Superior temporal gyrus (tissue), 1 donor: Measurements from ENCODE around the gene SULF2.
A peak's percentile ranks its signal among the peaks of the same experiment; 100 is the strongest.

Experiments used
- DNase-seq: peaks from one replicate; pipeline ENCODE4 v3.0.0-alpha.2; 2016; ENCODE audit errors: extremely low spot score

Gene SULF2

GRCh38 chr20:47784599-47785310, 526 bp downstream of the SULF2 start:
- DNase-seq = peak; percentile 21

GRCh38 chr20:47783828-47784598, 1.3 kb downstream of the SULF2 start:
- no peak for DNase-seq

- DNase-seq = no peak
Measured at GRCh38 chr20:47782920-47783552, 2.2 kb downstream of the SULF2 start.

- DNase-seq = no peak
Measured at GRCh38 chr20:47782076-47782475, 3.2 kb downstream of the SULF2 start.

- no peak for DNase-seq
Measured at GRCh38 chr20:47781632-47782031, 3.6 kb downstream of the SULF2 start.

- DNase-seq = no peak
Measured at GRCh38 chr20:47780720-47781389, 4.4 kb downstream of the SULF2 start.

- DNase-seq = no peak
Measured at GRCh38 chr20:47778398-47779354, 6.6 kb downstream of the SULF2 start.

GRCh38 chr20:47777220-47777619, 8.1 kb downstream of the SULF2 start:
- DNase-seq = no peak

GRCh38 chr20:47776639-47777038, 8.6 kb downstream of the SULF2 start:
- no peak for DNase-seq

GRCh38 chr20:47775841-47776240, 9.4 kb downstream of the SULF2 start:
- DNase-seq = no peak

- DNase-seq = no peak
Measured at GRCh38 chr20:47775039-47775438, 10.2 kb downstream of the SULF2 start.

- no peak for DNase-seq
Measured at GRCh38 chr20:47774131-47774777, 11.0 kb downstream of the SULF2 start.

- no peak for DNase-seq
Measured at GRCh38 chr20:47773371-47773786, 11.9 kb downstream of the SULF2 start.

- DNase-seq = no peak
Measured at GRCh38 chr20:47770935-47771334, 14.3 kb downstream of the SULF2 start.

GRCh38 chr20:47768016-47768824, 17.1 kb downstream of the SULF2 start:
- DNase-seq = no peak

GRCh38 chr20:47765691-47766594, 19.3 kb downstream of the SULF2 start:
- DNase-seq = no peak

- no peak for DNase-seq
Measured at GRCh38 chr20:47765271-47765670, 20.0 kb downstream of the SULF2 start.

- no peak for DNase-seq
Measured at GRCh38 chr20:47764154-47764733, 21.0 kb downstream of the SULF2 start.
